ENCODE data around the gene COL23A1.

DNA sequence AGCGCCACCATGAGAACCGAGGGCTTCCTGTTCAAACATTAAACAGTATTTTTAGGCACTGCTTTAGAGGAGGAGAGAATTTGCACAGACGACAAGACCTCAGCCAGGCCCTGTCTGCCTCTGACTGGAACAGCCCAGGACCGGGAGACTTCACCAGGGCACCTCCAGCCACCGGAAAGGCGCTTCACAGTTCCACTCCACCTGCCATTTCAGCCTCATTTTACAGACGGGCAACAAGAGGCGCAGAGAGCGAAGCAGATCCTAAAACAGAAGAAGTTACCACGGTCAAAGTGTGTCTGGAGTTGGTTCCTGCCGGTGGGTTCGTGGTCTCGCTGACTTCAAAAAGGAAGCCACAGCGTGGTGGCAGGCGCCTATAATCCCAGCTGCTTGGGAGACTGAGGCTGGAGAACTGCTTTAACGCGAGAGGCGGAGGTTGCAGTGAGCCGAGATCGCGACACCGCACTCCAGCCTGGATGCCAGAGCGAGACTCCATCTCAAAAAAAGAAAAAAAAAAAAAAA is 28.4 kb downstream of the COL23A1 start:
- TF ChIP-seq, protein P1, sequence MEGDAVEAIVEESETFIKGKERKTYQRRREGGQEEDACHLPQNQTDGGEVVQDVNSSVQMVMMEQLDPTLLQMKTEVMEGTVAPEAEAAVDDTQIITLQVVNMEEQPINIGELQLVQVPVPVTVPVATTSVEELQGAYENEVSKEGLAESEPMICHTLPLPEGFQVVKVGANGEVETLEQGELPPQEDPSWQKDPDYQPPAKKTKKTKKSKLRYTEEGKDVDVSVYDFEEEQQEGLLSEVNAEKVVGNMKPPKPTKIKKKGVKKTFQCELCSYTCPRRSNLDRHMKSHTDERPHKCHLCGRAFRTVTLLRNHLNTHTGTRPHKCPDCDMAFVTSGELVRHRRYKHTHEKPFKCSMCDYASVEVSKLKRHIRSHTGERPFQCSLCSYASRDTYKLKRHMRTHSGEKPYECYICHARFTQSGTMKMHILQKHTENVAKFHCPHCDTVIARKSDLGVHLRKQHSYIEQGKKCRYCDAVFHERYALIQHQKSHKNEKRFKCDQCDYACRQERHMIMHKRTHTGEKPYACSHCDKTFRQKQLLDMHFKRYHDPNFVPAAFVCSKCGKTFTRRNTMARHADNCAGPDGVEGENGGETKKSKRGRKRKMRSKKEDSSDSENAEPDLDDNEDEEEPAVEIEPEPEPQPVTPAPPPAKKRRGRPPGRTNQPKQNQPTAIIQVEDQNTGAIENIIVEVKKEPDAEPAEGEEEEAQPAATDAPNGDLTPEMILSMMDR (IDR thresholded peaks at IDR 0.05; ENCODE audit: poor library complexity): no peak
- no peak for TF ChIP-seq EZH2 (IDR thresholded peaks at IDR 0.05; ENCODE audit: borderline replicate concordance)

All from hepatocyte (in vitro differentiated cells).